K562 treated with DMSO at 1 percent for 48 hours (cell line): Measurements from ENCODE around the gene RBPMS2. TPM values are rescaled to one million over a fixed set of nuclear protein-coding genes. Genes with fewer than 3 reads are reported as not detected.

ENCODE experiments used
- total RNA-seq: library from RNA; unstranded; fragments of 300-600 nt; gene quantifications from 2 replicates; pipeline ENCODE4 v1.2.3, GENCODE V29; 2022; ENCODE audit warnings: low replicate concordance; ENCODE audit errors: extremely low read depth

Gene RBPMS2
- total RNA-seq: not detected in 2 replicates

GRCh38 chr15:64775551-64776401, at the start of gene RBPMS2:
RBPMS2 (minus strand) TSS chr15:64775589; CDS start chr15:64775319, 270 bp downstream.

Other genes starting within 250 kb of the RBPMS2 start
- gene PIF1, start 50.1 kb upstream of the RBPMS2 start, total RNA-seq: not detected in 2 replicates
- not detected in 2 replicates for gene PLEKHO2, start 66.3 kb upstream of the RBPMS2 start, total RNA-seq
- gene ANKDD1A, start 136.3 kb upstream of the RBPMS2 start, total RNA-seq: not detected in 2 replicates
- gene SPG21, start 214.3 kb upstream of the RBPMS2 start, total RNA-seq: not detected in 2 replicates